GM13977 (cell line): ENCODE results near the gene ELFN1.

Experiments
- DNase-seq: peaks from one replicate; pipeline ENCODE4 v3.0.0; 2012; ENCODE audit warnings: low spot score
- CTCF ChIP-seq: IDR thresholded peaks from 2 replicates; pipeline ENCODE4 v1.5.1; 2012; ENCODE audit warnings: mild to moderate bottlenecking, control low read depth; ENCODE audit not compliant: insufficient read depth; ENCODE audit errors: extremely low read depth, missing control alignments
- in situ Hi-C: fragments of 300-500 bp; cut with MboI; formaldehyde crosslinking; loops from one replicate; pipeline ENCODE4 v1.12.0; 2022; ENCODE audit warnings: low sequenced_read_pairs, low pct_unique_long_range_greater_than_20kb, mixed read lengths, inconsistent platforms; ENCODE audit not compliant: unreplicated experiment

Gene ELFN1

DNA sequence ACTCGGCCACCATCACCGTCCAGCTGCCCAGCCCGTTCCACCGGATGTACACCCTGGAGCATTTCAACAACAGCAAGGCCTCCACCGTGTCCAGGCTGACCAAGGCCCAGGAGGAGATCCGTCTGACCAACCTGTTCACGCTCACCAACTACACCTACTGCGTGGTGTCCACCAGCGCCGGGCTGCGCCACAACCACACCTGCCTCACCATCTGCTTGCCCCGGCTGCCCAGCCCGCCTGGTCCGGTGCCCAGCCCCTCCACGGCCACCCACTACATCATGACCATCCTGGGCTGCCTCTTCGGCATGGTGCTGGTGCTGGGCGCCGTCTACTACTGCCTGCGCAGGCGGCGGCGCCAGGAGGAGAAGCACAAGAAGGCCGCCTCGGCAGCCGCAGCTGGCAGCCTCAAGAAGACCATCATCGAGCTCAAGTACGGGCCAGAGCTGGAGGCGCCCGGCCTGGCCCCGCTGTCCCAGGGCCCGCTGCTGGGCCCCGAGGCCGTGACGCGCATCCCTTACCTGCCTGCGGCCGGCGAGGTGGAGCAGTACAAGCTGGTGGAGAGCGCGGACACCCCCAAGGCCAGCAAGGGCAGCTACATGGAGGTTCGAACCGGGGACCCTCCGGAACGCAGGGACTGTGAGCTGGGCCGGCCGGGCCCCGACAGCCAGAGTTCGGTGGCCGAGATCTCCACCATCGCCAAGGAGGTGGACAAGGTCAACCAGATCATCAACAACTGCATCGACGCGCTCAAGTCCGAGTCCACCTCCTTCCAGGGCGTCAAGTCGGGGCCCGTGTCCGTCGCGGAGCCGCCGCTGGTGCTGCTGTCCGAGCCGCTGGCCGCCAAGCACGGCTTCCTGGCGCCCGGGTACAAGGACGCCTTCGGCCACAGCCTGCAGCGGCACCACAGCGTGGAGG, 75.8 kb downstream of the ELFN1 start:
- TF ChIP-seq CTCF: no peak
- no peak for DNase-seq

GRCh38 chr7:1746491-1746975, 76.5 kb downstream of the ELFN1 start:
- in situ Hi-C loops: no loop called here
- no peak for DNase-seq
- no peak for TF ChIP-seq CTCF

More for the DNA sequence above, 75.8 kb downstream of the ELFN1 start:
- in situ Hi-C loops: no loop called here

- TF ChIP-seq CTCF: no peak
Measured at GRCh38 chr7:1747004-1747801, 77.1 kb downstream of the ELFN1 start.

DNA sequence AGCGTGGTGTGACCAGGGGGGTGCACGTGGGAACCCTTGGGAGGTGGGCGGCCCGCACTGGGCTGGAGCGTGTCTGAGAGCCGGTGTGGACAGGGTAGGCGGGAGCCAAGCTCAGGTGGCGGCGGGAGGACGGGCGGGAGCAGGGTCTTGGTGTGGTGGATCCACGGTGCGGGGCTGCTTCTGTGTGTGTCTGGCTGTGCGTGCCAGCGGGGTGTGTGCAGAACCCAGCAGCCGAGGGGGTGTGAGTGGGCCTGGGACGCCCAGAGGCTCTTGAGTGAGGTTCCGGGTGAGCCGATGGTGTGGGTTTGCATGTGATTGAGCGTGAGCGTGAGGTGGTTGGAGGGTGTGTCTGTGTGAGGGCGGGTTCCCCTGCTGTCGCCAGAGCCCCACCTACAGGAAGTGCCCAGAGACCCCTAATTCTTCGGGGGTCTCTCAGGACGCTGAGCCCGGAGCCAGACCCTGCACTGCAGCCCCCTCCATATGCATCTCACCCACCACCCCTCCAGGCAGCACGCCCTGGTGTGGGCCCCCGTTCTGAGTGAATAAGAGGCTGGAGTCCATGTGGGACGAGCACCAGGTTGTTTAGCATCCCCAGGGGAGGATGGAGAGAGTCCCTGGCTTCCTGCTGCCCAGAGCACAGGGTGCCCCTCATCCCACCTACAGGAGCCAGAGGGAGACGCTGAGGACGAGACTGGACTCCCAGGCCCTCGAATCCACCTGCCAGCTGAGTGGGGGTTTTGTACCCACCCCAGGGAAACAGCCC, 78.2 kb downstream of the ELFN1 start:
- in situ Hi-C loops: no loop called here
- TF ChIP-seq CTCF: no peak
- DNase-seq: no peak

More at GRCh38 chr7:1747004-1747801, 77.1 kb downstream of the ELFN1 start:
- DNase-seq: no peak
- in situ Hi-C loops: no loop called here

- no peak for TF ChIP-seq CTCF
- in situ Hi-C loops: no loop called here
- no peak for DNase-seq
Measured at GRCh38 chr7:1748839-1749173, 78.7 kb downstream of the ELFN1 start.

GRCh38 chr7:1749351-1749863, 79.3 kb downstream of the ELFN1 start:
- in situ Hi-C loops: no loop called here
- TF ChIP-seq CTCF: no peak
- no peak for DNase-seq
